CD4-positive, alpha-beta T cell treated with Interferon alpha-2 for 1 hour (primary cell): Measurements from ENCODE around the gene ZNRF2.
"Not testable (repeated sequence)": the region's sequence is repeated elsewhere in the genome, so short reads cannot be mapped to it uniquely, and the experiment has no call there.

Experiments used
- DNase-seq, 2 donors: peaks; one replicate each; pipeline ENCODE4 v3.0.0-alpha.2; 2020 to 2022

ZNRF2 gene

GRCh38 chr7:30263090-30263710, 21.2 kb upstream of the ZNRF2 start:
- no peak for DNase-seq

GRCh38 chr7:30264052-30264451, 20.3 kb upstream of the ZNRF2 start:
- no peak for DNase-seq

GRCh38 chr7:30265189-30265588, 19.2 kb upstream of the ZNRF2 start:
- not testable (repeated sequence) for DNase-seq

GRCh38 chr7:30266686-30267085, 17.7 kb upstream of the ZNRF2 start:
- DNase-seq: no peak

GRCh38 chr7:30268586-30268985, 15.8 kb upstream of the ZNRF2 start:
- no peak for DNase-seq

- no peak for DNase-seq
Observed at GRCh38 chr7:30269490-30269889, 14.9 kb upstream of the ZNRF2 start.

GRCh38 chr7:30270921-30271320, 13.5 kb upstream of the ZNRF2 start:
- DNase-seq: no peak

- DNase-seq: no peak
Observed at GRCh38 chr7:30272126-30272525, 12.3 kb upstream of the ZNRF2 start.

- no peak for DNase-seq
Observed at GRCh38 chr7:30273552-30273951, 10.8 kb upstream of the ZNRF2 start.

- no peak for DNase-seq
Observed at GRCh38 chr7:30274641-30275040, 9.8 kb upstream of the ZNRF2 start.

- peak; percentile 55 to 69 for DNase-seq
Observed at GRCh38 chr7:30276203-30276900, 8.0 kb upstream of the ZNRF2 start.

- DNase-seq: no peak
Observed at GRCh38 chr7:30278376-30278775, 6.0 kb upstream of the ZNRF2 start.

- DNase-seq: no peak
Observed at GRCh38 chr7:30278849-30279652, 5.3 kb upstream of the ZNRF2 start.

- DNase-seq: no peak
Observed at GRCh38 chr7:30279653-30279904, 4.8 kb upstream of the ZNRF2 start.

- DNase-seq: no peak
Observed at GRCh38 chr7:30280631-30281030, 3.8 kb upstream of the ZNRF2 start.

GRCh38 chr7:30281263-30281662, 3.1 kb upstream of the ZNRF2 start:
- no peak for DNase-seq

- DNase-seq: no peak
Observed at GRCh38 chr7:30281791-30282190, 2.6 kb upstream of the ZNRF2 start.

GRCh38 chr7:30282735-30283134, 1.7 kb upstream of the ZNRF2 start:
- DNase-seq: no peak

GRCh38 chr7:30285067-30285535, 704 bp downstream of the ZNRF2 start:
- peak; percentile 28 to 54 for DNase-seq

- DNase-seq: peak; percentile 69 to 82
Observed at GRCh38 chr7:30285536-30286284, 1.3 kb downstream of the ZNRF2 start.

- DNase-seq: no peak
Observed at GRCh38 chr7:30286749-30287148, 2.4 kb downstream of the ZNRF2 start.

GRCh38 chr7:30287625-30288024, 3.2 kb downstream of the ZNRF2 start:
- not testable (repeated sequence) for DNase-seq

GRCh38 chr7:30289634-30290033, 5.2 kb downstream of the ZNRF2 start:
- DNase-seq: not testable (repeated sequence)
